Measurements from ENCODE around the gene NDUFA11.

NDUFA11 gene

DNA sequence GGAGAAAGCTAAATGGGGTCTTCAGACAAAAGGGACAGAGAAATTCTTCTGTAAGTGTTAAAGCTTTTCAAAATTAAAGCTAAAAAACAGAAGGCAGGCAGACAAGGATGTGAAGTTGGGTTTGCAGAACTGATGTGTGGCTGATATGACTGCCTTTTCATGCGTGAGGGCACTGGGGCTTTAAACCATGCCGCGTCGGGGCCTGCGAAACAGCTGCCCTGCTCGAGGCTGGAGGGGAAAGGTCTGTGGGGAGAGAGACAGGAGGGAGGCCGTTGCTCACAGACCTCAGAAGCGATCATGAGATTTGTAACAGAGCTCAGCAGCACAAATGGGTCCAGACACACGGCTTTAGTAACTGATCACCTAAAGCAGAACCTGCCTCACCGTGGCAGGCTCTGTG is 34.0 kb upstream of the NDUFA11 start:
- H3K27ac ChIP-seq (ENCODE audit: low read depth, low read length): no peak overlapping the region
- H3K4me3 ChIP-seq (ENCODE audit: low read length): no peak overlapping the region
- peaks cover 35% of the 10 kb centered on the region for H3K79me2 ChIP-seq (ENCODE audit: control insufficient read depth, low read length)
- H3K27me3 ChIP-seq (ENCODE audit: control insufficient read depth, low read length): no peaks in the 10 kb centered on the region
- H3F3A ChIP-seq (ENCODE audit: control insufficient read depth, insufficient read depth): no peaks in the 10 kb centered on the region
- no peaks in the 10 kb centered on the region for H3K4me1 ChIP-seq (ENCODE audit: control insufficient read depth, low read length)
- no peaks in the 10 kb centered on the region for H3K9me2 ChIP-seq (replicated peaks; ENCODE audit: control insufficient read depth, low read length)
- peaks cover 61% of the 10 kb centered on the region for H3K36me3 ChIP-seq (ENCODE audit: control insufficient read depth, low read length)
- no peaks in the 10 kb centered on the region for H3K9me3 ChIP-seq (ENCODE audit: control insufficient read depth, insufficient read depth, low read length)
- TF ChIP-seq EZH2phosphoT487 (IDR thresholded peaks at IDR 0.05; ENCODE audit: borderline replicate concordance, low read length) (no peak), CTCF (IDR thresholded peaks at IDR 0.05; ENCODE audit: low read depth, low read length, poor library complexity, severe bottlenecking) (no peak)
- H3K4me2 ChIP-seq (ENCODE audit: low read length): no peak overlapping the region
- peaks cover 3% of the 10 kb centered on the region; the same call in 1 of the 2 replicates for H4K20me1 ChIP-seq (ENCODE audit: control insufficient read depth, insufficient read depth, low read depth, low read length)

- no peak for TF ChIP-seq EZH2phosphoT487 (IDR thresholded peaks at IDR 0.05; ENCODE audit: borderline replicate concordance, low read length)
- no peak for TF ChIP-seq CTCF (IDR thresholded peaks at IDR 0.05; ENCODE audit: low read depth, low read length, poor library complexity, severe bottlenecking)
- Histone ChIP-seq H3F3A (ENCODE audit: control insufficient read depth, insufficient read depth) (no peaks in the 10 kb centered on the region), H3K4me1 (ENCODE audit: control insufficient read depth, low read length) (no peaks in the 10 kb centered on the region), H3K27ac (ENCODE audit: low read depth, low read length) (no peak overlapping the region), H3K9me2 (replicated peaks; ENCODE audit: control insufficient read depth, low read length) (no peaks in the 10 kb centered on the region), H3K27me3 (ENCODE audit: control insufficient read depth, low read length) (no peaks in the 10 kb centered on the region), H3K36me3 (ENCODE audit: control insufficient read depth, low read length) (peaks cover 59% of the 10 kb centered on the region), H3K4me3 (ENCODE audit: low read length) (no peak overlapping the region), H3K9me3 (ENCODE audit: control insufficient read depth, insufficient read depth, low read length) (no peaks in the 10 kb centered on the region), H3K4me2 (ENCODE audit: low read length) (no peak overlapping the region), H3K79me2 (ENCODE audit: control insufficient read depth, low read length) (peaks cover 31% of the 10 kb centered on the region), H4K20me1 (ENCODE audit: control insufficient read depth, insufficient read depth, low read depth, low read length) (peaks cover 3% of the 10 kb centered on the region; the same call in 1 of the 2 replicates)
These were observed 32.7 kb upstream of the NDUFA11 start for GRCh38 chr19:5936292-5936592.

GRCh38 chr19:5935473-5936291 is 32.1 kb upstream of the NDUFA11 start:
- TF ChIP-seq CTCF (IDR thresholded peaks at IDR 0.05; ENCODE audit: low read depth, low read length, poor library complexity, severe bottlenecking) (no peak), EZH2phosphoT487 (IDR thresholded peaks at IDR 0.05; ENCODE audit: borderline replicate concordance, low read length) (no peak)
- Histone ChIP-seq H3K27ac (ENCODE audit: low read depth, low read length) (no peak overlapping the region), H3K27me3 (ENCODE audit: control insufficient read depth, low read length) (no peaks in the 10 kb centered on the region), H4K20me1 (ENCODE audit: control insufficient read depth, insufficient read depth, low read depth, low read length) (peaks cover 3% of the 10 kb centered on the region; the same call in 1 of the 2 replicates), H3K9me2 (replicated peaks; ENCODE audit: control insufficient read depth, low read length) (no peaks in the 10 kb centered on the region), H3K4me1 (ENCODE audit: control insufficient read depth, low read length) (no peaks in the 10 kb centered on the region), H3K9me3 (ENCODE audit: control insufficient read depth, insufficient read depth, low read length) (no peaks in the 10 kb centered on the region), H3K4me3 (ENCODE audit: low read length) (no peak overlapping the region), H3K4me2 (ENCODE audit: low read length) (no peak overlapping the region), H3F3A (ENCODE audit: control insufficient read depth, insufficient read depth) (no peaks in the 10 kb centered on the region), H3K36me3 (ENCODE audit: control insufficient read depth, low read length) (peaks cover 60% of the 10 kb centered on the region), H3K79me2 (ENCODE audit: control insufficient read depth, low read length) (peaks cover 30% of the 10 kb centered on the region)

All from DOHH2 (cell line).